HEK293 (cell line): ENCODE measurements around the gene ALDH4A1.
A peak's percentile ranks its signal among the peaks of the same experiment; 100 is the strongest.

ENCODE experiments used
- CTCF ChIA-PET: fragments of 350-600 bp; formaldehyde crosslinking; extraction: SDS; loops from one replicate; lab custom pipeline; 2021; ENCODE audit warnings: antibody characterized with exemption; lab: Yijun Ruan, JAX
- POLR2A ChIA-PET: fragments of 300-600 bp; formaldehyde crosslinking; extraction: SDS; loops from one replicate; lab custom pipeline; 2020; ENCODE audit warnings: antibody characterized with exemption, inconsistent platforms; lab: Yijun Ruan, JAX
- H3K27ac ChIP-seq: fragments of 200-500 bp; sonication (Bioruptor generic); 2 replicates; pipeline ENCODE4 v1.5.1; 2014; ENCODE audit warnings: low read depth, low read length, control low read depth, inconsistent platforms; ENCODE audit errors: extremely low read depth
- H3K36me3 ChIP-seq, 2 experiments: fragments of 200-500 bp in 1 of 2; sonication (Bioruptor generic) in 1 of 2; 1 replicate in 1 of 2; 2 replicates in 1 of 2; pipeline ENCODE4 v1.5.1; 2014 to 2017; ENCODE audit warnings: inconsistent platforms in 2 of 2, low read length in 2 of 2; ENCODE audit not compliant: control insufficient read depth in 2 of 2, insufficient read depth in 1 of 2
- H3K4me1 ChIP-seq: fragments of 200-500 bp; sonication (Bioruptor generic); 2 replicates; pipeline ENCODE4 v1.5.1; 2014; ENCODE audit warnings: mild to moderate bottlenecking, low read length, inconsistent platforms; ENCODE audit not compliant: control insufficient read depth, insufficient read depth
- H3K4me3 ChIP-seq: 2 replicates; pipeline ENCODE4 v1.5.1; 2011; ENCODE audit warnings: low read depth, mild to moderate bottlenecking, control low read depth, low read length, moderate library complexity
- H3K9me3 ChIP-seq: fragments of 200-500 bp; sonication (Bioruptor generic); 2 replicates; pipeline ENCODE4 v1.5.1; 2014; ENCODE audit warnings: low read depth, low read length, inconsistent platforms; ENCODE audit not compliant: control insufficient read depth, insufficient read depth
- HOXA7 ChIP-seq: sonication (generic); formaldehyde crosslinking; IDR thresholded peaks from 2 replicates; pipeline ENCODE4 v1.8.1; 2022; ENCODE audit warnings: missing genetic modification reagents, borderline replicate concordance
- HOXC10 ChIP-seq: sonication (generic); formaldehyde crosslinking; IDR thresholded peaks from 2 replicates; pipeline ENCODE4 v1.8.1; 2023; ENCODE audit warnings: mild to moderate bottlenecking, missing genetic modification reagents
- MYNN ChIP-seq: fragments of 450-650 bp; formaldehyde crosslinking; IDR thresholded peaks from 2 replicates; pipeline ENCODE4 v1.5.1; 2016; ENCODE audit warnings: missing biosample characterization, missing genetic modification characterization, borderline replicate concordance
- OSR2 ChIP-seq: fragments of 450-650 bp; formaldehyde crosslinking; IDR thresholded peaks from 2 replicates; pipeline ENCODE4 v1.5.1; 2016; ENCODE audit warnings: missing biosample characterization, missing genetic modification characterization
- PRDM4 ChIP-seq: fragments of 450-650 bp; formaldehyde crosslinking; IDR thresholded peaks from 2 replicates; pipeline ENCODE4 v1.5.1; 2017; ENCODE audit warnings: missing biosample characterization, missing genetic modification characterization
- SP7 ChIP-seq: fragments of 450-650 bp; formaldehyde crosslinking; IDR thresholded peaks from 2 replicates; pipeline ENCODE4 v1.5.1; 2016; ENCODE audit warnings: missing biosample characterization, missing genetic modification characterization
- TRIM28 ChIP-seq: IDR thresholded peaks from 2 replicates; pipeline ENCODE4 v1.6.1; 2011; ENCODE audit warnings: low read length, control low read depth, borderline replicate concordance
- ZBTB17 ChIP-seq: fragments of 450-650 bp; formaldehyde crosslinking; IDR thresholded peaks from 2 replicates; pipeline ENCODE4 v1.5.1; 2016; ENCODE audit warnings: missing biosample characterization, missing genetic modification characterization
- ZNF10 ChIP-seq: fragments of 450-650 bp; formaldehyde crosslinking; IDR thresholded peaks from 2 replicates; pipeline ENCODE4 v1.5.1; 2017; ENCODE audit warnings: missing biosample characterization, missing genetic modification characterization
- ZNF248 ChIP-seq: fragments of 450-650 bp; formaldehyde crosslinking; IDR thresholded peaks from 2 replicates; pipeline ENCODE4 v1.5.1; 2017; ENCODE audit warnings: missing biosample characterization, missing genetic modification characterization
- ZNF280C ChIP-seq: fragments of 450-650 bp; formaldehyde crosslinking; IDR thresholded peaks from 2 replicates; pipeline ENCODE4 v1.5.1; 2016; ENCODE audit warnings: missing biosample characterization, missing genetic modification characterization
- ZNF423 ChIP-seq: fragments of 450-650 bp; formaldehyde crosslinking; IDR thresholded peaks from 2 replicates; pipeline ENCODE4 v1.5.1; 2016; ENCODE audit warnings: missing biosample characterization, missing genetic modification characterization
- ZNF513 ChIP-seq: fragments of 450-650 bp; IDR thresholded peaks from 2 replicates; pipeline ENCODE4 v1.5.1; 2018; ENCODE audit warnings: missing biosample characterization, missing genetic modification characterization
- ZNF514 ChIP-seq: fragments of 450-650 bp; formaldehyde crosslinking; IDR thresholded peaks from 2 replicates; pipeline ENCODE4 v1.5.1; 2016; ENCODE audit warnings: missing biosample characterization, missing genetic modification characterization
- ZNF660 ChIP-seq: fragments of 450-650 bp; IDR thresholded peaks from 2 replicates; pipeline ENCODE4 v1.5.1; 2018; ENCODE audit warnings: missing biosample characterization, mild to moderate bottlenecking, missing genetic modification characterization
- ZNF670 ChIP-seq: fragments of 450-650 bp; formaldehyde crosslinking; IDR thresholded peaks from 2 replicates; pipeline ENCODE4 v1.5.1; 2016; ENCODE audit warnings: missing biosample characterization, missing genetic modification characterization, low read depth

Gene ALDH4A1

GRCh38 chr1:18883079-18883478 lies 19.3 kb downstream of the ALDH4A1 start (continued):
- TF ChIP-seq ZNF10 (no peak), ZNF514 (tag by site-specific recombination) (no peak), OSR2 (tag by site-specific recombination) (no peak), PRDM4 (tag by site-specific recombination) (no peak), ZBTB17 (no peak), ZNF670 (tag by site-specific recombination) (no peak), ZNF248 (tag by site-specific recombination) (no peak), ZNF423 (no peak), HOXA7 (CRISPR knock-in tag) (no peak)
- TF ChIP-seq, all 188 proteins: peak for 0

GRCh38 chr1:18882486-18882885 lies 19.9 kb downstream of the ALDH4A1 start:
- no peak overlapping the region for H3K27ac ChIP-seq
- H3K4me1 ChIP-seq: 0 out of 2 replicates have a peak, but pooled peaks cover 2% of the 10 kb centered on the region
- POLR2A ChIA-PET: no interaction called here
- CTCF ChIA-PET: interaction anchor here (2.3 to 3.4 kb wide), 3 partner anchors 30 to 231 kb away, joined by 15 to 27 read pairs (median 17); no protein-coding TSS in a partner anchor
- no peaks in the 10 kb centered on the region for H3K9me3 ChIP-seq
- no peak overlapping the region for H3K4me3 ChIP-seq
- TF ChIP-seq ZNF660 (tag by site-specific recombination) (peak; percentile 60; the same call in 1 of the 2 replicates), SP7 (tag by site-specific recombination) (peak; percentile 58; the same call in 1 of the 2 replicates), ZNF280C (tag by site-specific recombination) (no peak)
- H3K36me3 ChIP-seq: peaks cover 0 to 7% of the 10 kb centered on the region in 2 experiments; a peak in 1 of 3 replicates

- H3K9me3 ChIP-seq: no peaks in the 10 kb centered on the region
- H3K4me1 ChIP-seq: 0 out of 2 replicates have a peak, but pooled peaks cover 2% of the 10 kb centered on the region
- CTCF ChIA-PET: interaction anchor here (0.6 to 3.4 kb wide), 5 partner anchors 22 to 232 kb away, joined by 3 to 27 read pairs (median 3); no protein-coding TSS in a partner anchor
- TF ChIP-seq HOXC10 (CRISPR knock-in tag) (no peak), TRIM28 (no peak)
- TF ChIP-seq, all 188 proteins: peak for 0
- Histone ChIP-seq H3K36me3 (peaks cover 0 to 7% of the 10 kb centered on the region in 2 experiments; a peak in 1 of 3 replicates), H3K27ac (no peak overlapping the region), H3K4me3 (no peak overlapping the region)
- POLR2A ChIA-PET: no interaction called here
Measured at GRCh38 chr1:18881642-18882431, 20.5 kb downstream of the ALDH4A1 start.

- Histone ChIP-seq H3K9me3 (no peaks in the 10 kb centered on the region), H3K4me1 (0 out of 2 replicates have a peak, but pooled peaks cover 2% of the 10 kb centered on the region), H3K36me3 (peaks cover 0 to 7% of the 10 kb centered on the region in 2 experiments; a peak in 1 of 3 replicates), H3K27ac (no peak overlapping the region), H3K4me3 (no peak overlapping the region)
- ChIA-PET POLR2A (interaction anchor here (0.5 kb wide), 1 partner anchor 239 kb away, joined by 3 read pairs; no protein-coding TSS in a partner anchor), CTCF (interaction anchor here (0.6 to 1.3 kb wide), 6 partner anchors 22 to 284 kb away, joined by 3 to 4 read pairs (median 3); no protein-coding TSS in a partner anchor)
- TF ChIP-seq ZNF513 (tag by site-specific recombination) (no peak), MYNN (tag by site-specific recombination) (no peak)
Measured at GRCh38 chr1:18881164-18881563, 21.2 kb downstream of the ALDH4A1 start.
